Neutrophil (primary cell): ENCODE measurements around the gene LMAN1L.

Source experiments
- H3K27ac ChIP-seq: fragments of 200-600 bp; sonication (generic); 2 replicates; pipeline ENCODE4 v1.5.1; 2016; ENCODE audit warnings: mild to moderate bottlenecking, moderate library complexity
- H3K27me3 ChIP-seq: fragments of 200-600 bp; sonication (generic); 2 replicates; pipeline ENCODE4 v1.6.0; 2016; ENCODE audit warnings: mild to moderate bottlenecking
- H3K36me3 ChIP-seq: fragments of 200-600 bp; sonication (generic); 2 replicates; pipeline ENCODE4 v1.5.1; 2017
- H3K4me1 ChIP-seq, 2 experiments: fragments of 200-600 bp in 1 of 2; sonication (generic) in 1 of 2; 1 replicate in 1 of 2; 2 replicates in 1 of 2; pipeline versions ENCODE4 v1.5.1 to v1.6.1; 2013 to 2016; ENCODE audit warnings: low read depth in 1 of 2, low read length in 1 of 2, mild to moderate bottlenecking in 1 of 2, moderate library complexity in 1 of 2; ENCODE audit not compliant: control insufficient read depth in 1 of 2, insufficient read depth in 1 of 2
- H3K4me3 ChIP-seq, 2 experiments: fragments of 200-600 bp in 1 of 2; sonication (generic) in 1 of 2; 1 replicate in 1 of 2; 2 replicates in 1 of 2; pipeline ENCODE4 v1.5.1; 2013 to 2016; ENCODE audit warnings: low read depth in 1 of 2, low read length in 1 of 2, mild to moderate bottlenecking in 1 of 2, moderate library complexity in 1 of 2
- H3K9me3 ChIP-seq: fragments of 200-600 bp; sonication (generic); 2 replicates; pipeline ENCODE4 v1.5.1; 2016
- CTCF ChIP-seq: fragments of 200-600 bp; sonication (generic); IDR thresholded peaks from 2 replicates; pipeline ENCODE4 v1.5.1; 2016; ENCODE audit warnings: antibody characterized with exemption

LMAN1L gene

GRCh38 chr15:74838746-74839525 lies 26.3 kb downstream of the LMAN1L start:
- Histone ChIP-seq H3K27ac (no peak overlapping the region), H3K27me3 (no peaks in the 10 kb centered on the region), H3K4me3 (no peak overlapping the region), H3K4me1 (peaks cover 14% of the 10 kb centered on the region in 2 experiments), H3K36me3 (peaks cover 51% of the 10 kb centered on the region), H3K9me3 (no peaks in the 10 kb centered on the region)
- no peak for TF ChIP-seq CTCF

- Histone ChIP-seq H3K4me3 (no peak overlapping the region), H3K27me3 (no peaks in the 10 kb centered on the region), H3K4me1 (peaks cover 14% of the 10 kb centered on the region in 2 experiments), H3K27ac (no peak overlapping the region), H3K36me3 (peaks cover 60% of the 10 kb centered on the region), H3K9me3 (no peaks in the 10 kb centered on the region)
- TF ChIP-seq CTCF = no peak
These were observed 27.1 kb downstream of the LMAN1L start for GRCh38 chr15:74839526-74840395.

- H3K4me3 ChIP-seq = no peak overlapping the region
- TF ChIP-seq CTCF = no peak
- no peaks in the 10 kb centered on the region for H3K9me3 ChIP-seq
- peaks cover 68% of the 10 kb centered on the region for H3K36me3 ChIP-seq
- H3K27me3 ChIP-seq = no peaks in the 10 kb centered on the region
- H3K4me1 ChIP-seq = peaks cover 14% of the 10 kb centered on the region in 2 experiments
- no peak overlapping the region for H3K27ac ChIP-seq
These were observed 28.5 kb downstream of the LMAN1L start for GRCh38 chr15:74840851-74841775.

GRCh38 chr15:74841891-74842373 lies 29.3 kb downstream of the LMAN1L start:
- H3K4me1 ChIP-seq = peaks cover 14% of the 10 kb centered on the region in 2 experiments

More at GRCh38 chr15:74841891-74842373, 29.3 kb downstream of the LMAN1L start:
- Histone ChIP-seq H3K4me3 (peak overlapping the region in 1 of 2 experiments; percentile 71), H3K9me3 (no peaks in the 10 kb centered on the region), H3K27me3 (no peaks in the 10 kb centered on the region), H3K36me3 (peaks cover 68% of the 10 kb centered on the region), H3K27ac (no peak overlapping the region)
- TF ChIP-seq CTCF = no peak
